Ovary (tissue), 9 donors: ENCODE results near the gene TOMM6. TPM values are rescaled to one million over a fixed set of nuclear protein-coding genes. Genes with fewer than 3 reads are reported as not detected.

Experiments
- DNase-seq, 5 donors: peaks; one replicate each; pipeline ENCODE4 v3.0.0-alpha.2; 2019 to 2020
- H3K27ac ChIP-seq, 2 donors: fragments of 200-600 bp; one replicate each; pipeline versions ENCODE4 v1.5.1 to v1.8.0; 2019 to 2022
- H3K27me3 ChIP-seq: fragments of 200-600 bp; one replicate; pipeline ENCODE4 v1.8.0; 2022
- H3K36me3 ChIP-seq: fragments of 200-600 bp; sonication (generic); one replicate; pipeline ENCODE4 v1.5.1; 2019
- H3K4me1 ChIP-seq: one replicate; pipeline ENCODE4 v1.8.1; 2013; ENCODE audit warnings: mild to moderate bottlenecking, moderate library complexity; ENCODE audit not compliant: insufficient read depth
- H3K4me3 ChIP-seq: fragments of 200-600 bp; sonication (generic); one replicate; pipeline ENCODE4 v1.5.1; 2017
- H3K9me3 ChIP-seq, 2 donors: fragments of 200-600 bp in 1 of 2; sonication (generic) in 1 of 2; one replicate each; pipeline versions ENCODE4 v1.5.1 to v1.8.1; 2013 to 2019; ENCODE audit warnings: mild to moderate bottlenecking in 1 of 2, moderate library complexity in 1 of 2
- EP300 ChIP-seq: sonication (generic); formaldehyde crosslinking; IDR thresholded peaks from one replicate; pipeline ENCODE4 v1.6.1; 2017; ENCODE audit warnings: antibody characterized with exemption
- POLR2A ChIP-seq: fragments of 450-650 bp; IDR thresholded peaks from one replicate; pipeline ENCODE4 v1.6.1; 2017; ENCODE audit warnings: antibody characterized with exemption, mild to moderate bottlenecking, moderate library complexity
- WGBS, 3 donors: extraction: QIAGEN DNeasy Blood & Tissue Kit in 1 of 3; methylation state at CpG; one replicate each; pipeline versions ENCODE4 v1.1.5 to v1.1.7; 2013 to 2017; 5-methylcytosine and 5-hydroxymethylcytosine counted together
- intact Hi-C, 4 donors: fragments of 100-400 bp; cut with DNase I; formaldehyde crosslinking; loops; one replicate each; pipeline versions ENCODE4 v1.11.0 to v1.15.1; 2022 to 2023
- polyA plus RNA-seq, 2 donors: library from polyadenylated mRNA; stranded (reverse); fragments of 200-250 nt in 1 of 2; fragments of 350-450 nt in 1 of 2; fragmentation: Illumina TruSeq in 1 of 2; extraction: RNeasy Lipid Tissue Mini Kit (QIAGEN cat#74804) in 1 of 2; gene quantifications; one replicate each; pipeline ENCODE4 v1.2.3, GENCODE V29; 2013 to 2014
- total RNA-seq, 7 donors: library from RNA; depleted of rRNA in 2 of 7; stranded (reverse); fragments of >200 nt in 2 of 7; fragmentation: NEBNext Ultra II Directional in 3 of 7; extraction: Animal tissue kit (Norgen Biotek cat#: 25700) in 3 of 7; gene quantifications; one replicate each; pipeline versions ENCODE4 v1.1.0 to v1.2.4, GENCODE V29; 2016 to 2023
- TF ChIP-seq, protein P1 (sequence below), 3 donors: fragments of 450-650 bp in 2 of 3; fragments of 200-600 bp in 1 of 3; IDR thresholded peaks; one replicate each; pipeline versions ENCODE4 v1.5.1 to v1.8.0; 2016 to 2022; ENCODE audit warnings: antibody characterized with exemption in 3 of 3, mild to moderate bottlenecking in 1 of 3
- donor health status: DM: no; HTN: no; CAD: no; lungs with moderate emphysema.
- donor health status: DM: no; HTN: no; CAD: no.
- donor health status: Bipolar disorder and iron deficiency.
- donor health status: DM: yes; HTN: yes; CAD: no.
- donor health status: DM: no; HTN: no; CAD: no.
- donor health status: DM: yes; HTN: yes; CAD: no.

TOMM6 gene
- total and polyA plus RNA-seq, 9 donors = 105 to 244 (median 153) TPM

DNA sequence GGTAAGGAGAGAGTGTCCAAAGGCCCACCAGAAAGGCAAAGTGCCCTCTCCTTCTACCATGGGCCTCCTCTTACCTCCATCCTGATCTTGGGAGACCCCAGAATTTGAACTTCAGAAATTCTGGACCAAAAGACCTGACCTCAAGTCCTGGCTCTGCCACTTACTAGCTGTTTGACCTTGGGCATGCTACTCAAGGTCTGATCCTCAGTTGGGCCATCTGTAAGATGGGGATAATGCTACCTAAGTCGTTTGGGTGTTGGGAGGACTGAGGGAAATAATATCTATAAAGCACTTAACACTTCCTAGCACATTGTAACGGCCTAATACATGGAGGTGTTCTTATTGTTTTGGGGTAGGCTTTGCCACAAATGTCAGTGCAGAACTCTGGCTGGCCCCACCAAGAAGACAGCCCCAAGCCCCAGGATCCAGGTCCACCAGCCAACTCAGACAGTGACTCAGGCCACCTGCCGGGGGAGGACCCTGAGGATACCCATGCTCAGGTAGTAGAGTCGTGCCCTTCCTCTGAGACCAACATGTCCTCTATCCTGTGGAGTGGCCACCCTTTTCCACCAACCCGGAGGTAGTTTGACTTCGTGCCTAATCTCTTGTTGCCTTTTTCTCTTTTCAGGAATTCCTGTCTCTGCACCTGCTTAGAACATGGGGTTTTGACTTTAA lies 4.3 kb upstream of the TOMM6 start:
- 67 to 82% (median 76%) methylated on average over 6 of the region's 6 CpGs for WGBS, 3 donors
- Histone ChIP-seq H3K36me3 (no peaks in the 10 kb centered on the region), H3K27ac (no peak overlapping the region), H3K9me3 (no peaks in the 10 kb centered on the region), H3K27me3 (no peaks in the 10 kb centered on the region), H3K4me3 (no peak overlapping the region), H3K4me1 (peaks cover 6% of the 10 kb centered on the region)
- TF ChIP-seq EP300 = no peak
- TF ChIP-seq, protein P1, sequence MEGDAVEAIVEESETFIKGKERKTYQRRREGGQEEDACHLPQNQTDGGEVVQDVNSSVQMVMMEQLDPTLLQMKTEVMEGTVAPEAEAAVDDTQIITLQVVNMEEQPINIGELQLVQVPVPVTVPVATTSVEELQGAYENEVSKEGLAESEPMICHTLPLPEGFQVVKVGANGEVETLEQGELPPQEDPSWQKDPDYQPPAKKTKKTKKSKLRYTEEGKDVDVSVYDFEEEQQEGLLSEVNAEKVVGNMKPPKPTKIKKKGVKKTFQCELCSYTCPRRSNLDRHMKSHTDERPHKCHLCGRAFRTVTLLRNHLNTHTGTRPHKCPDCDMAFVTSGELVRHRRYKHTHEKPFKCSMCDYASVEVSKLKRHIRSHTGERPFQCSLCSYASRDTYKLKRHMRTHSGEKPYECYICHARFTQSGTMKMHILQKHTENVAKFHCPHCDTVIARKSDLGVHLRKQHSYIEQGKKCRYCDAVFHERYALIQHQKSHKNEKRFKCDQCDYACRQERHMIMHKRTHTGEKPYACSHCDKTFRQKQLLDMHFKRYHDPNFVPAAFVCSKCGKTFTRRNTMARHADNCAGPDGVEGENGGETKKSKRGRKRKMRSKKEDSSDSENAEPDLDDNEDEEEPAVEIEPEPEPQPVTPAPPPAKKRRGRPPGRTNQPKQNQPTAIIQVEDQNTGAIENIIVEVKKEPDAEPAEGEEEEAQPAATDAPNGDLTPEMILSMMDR (IDR thresholded peaks at IDR 0.05) = no peak
- TF ChIP-seq POLR2A = no peak
- no peak for DNase-seq
- intact Hi-C loops = loop anchor here in 2 of 4 donors (5.0 to 10.0 kb wide), 3 partner anchors 142 to 259 kb away; partner anchors contain the start of genes BYSL (in 1 of the 2) and MED20 (in 1 of the 2)

DNA sequence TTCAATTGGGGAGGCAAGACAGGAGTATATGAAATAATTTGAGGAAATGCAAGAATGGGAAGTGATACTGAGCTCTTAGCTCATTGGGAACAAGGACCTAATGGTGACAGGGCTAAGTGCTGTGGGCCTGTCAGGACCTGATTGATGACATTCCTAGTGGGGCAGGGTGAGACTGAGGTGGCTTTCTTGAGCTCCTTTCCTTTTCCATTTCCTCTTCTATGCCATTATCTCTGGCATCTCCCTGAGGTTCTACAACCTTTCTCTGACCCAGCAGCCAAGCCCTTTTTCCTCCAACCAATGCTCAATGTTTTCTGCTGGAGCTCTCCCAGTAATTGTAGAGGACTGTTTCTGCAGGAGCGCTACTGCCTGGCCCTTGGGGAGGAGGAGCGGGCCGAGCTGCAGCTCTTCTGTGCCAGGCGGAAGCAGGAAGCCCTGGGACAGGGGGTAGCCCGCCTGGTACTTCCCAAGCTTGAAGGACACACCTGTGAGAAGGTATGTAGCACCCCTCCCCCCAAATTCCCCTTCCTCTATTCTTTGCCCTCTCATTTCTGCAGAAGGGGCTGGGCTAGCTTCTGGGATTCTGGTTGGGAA lies 2.8 kb upstream of the TOMM6 start:
- TF ChIP-seq POLR2A (no peak), EP300 (no peak)
- TF ChIP-seq, protein P1 (IDR thresholded peaks at IDR 0.05) = no peak
- no peaks in the 10 kb centered on the region for H3K36me3 ChIP-seq
- H3K27ac ChIP-seq = no peak overlapping the region
- no peak overlapping the region for H3K4me3 ChIP-seq
- DNase-seq = no peak
- H3K4me1 ChIP-seq = peaks cover 8% of the 10 kb centered on the region
- 75 to 88% (median 83%) methylated on average over 5 of the region's 5 CpGs for WGBS, 3 donors
- intact Hi-C loops = loop anchor here (5.0 to 10.0 kb wide), 6 partner anchors 138 to 1108 kb away; partner anchors contain the start of genes BYSL (in 2 of the 4) and MED20 (in 2 of the 4)
- H3K9me3 ChIP-seq = no peaks in the 10 kb centered on the region
- H3K27me3 ChIP-seq = no peaks in the 10 kb centered on the region

DNA sequence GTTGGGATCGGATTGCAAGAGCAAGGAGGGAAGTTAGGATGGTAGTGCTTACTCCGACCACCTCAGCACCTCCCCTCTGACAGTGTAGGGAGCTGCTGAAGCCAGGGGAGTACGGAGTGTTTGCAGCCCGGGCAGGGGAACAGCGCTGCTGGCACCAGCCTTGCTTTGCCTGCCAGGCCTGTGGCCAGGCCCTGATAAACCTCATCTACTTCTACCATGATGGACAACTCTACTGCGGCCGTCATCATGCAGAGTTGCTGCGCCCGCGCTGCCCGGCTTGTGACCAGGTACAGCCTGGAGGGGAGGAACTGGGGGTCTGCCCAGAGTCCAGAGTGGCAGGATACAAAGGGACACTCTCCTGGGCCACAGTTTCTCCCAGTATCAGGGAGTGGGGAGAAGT lies 2.2 kb upstream of the TOMM6 start:
- H3K36me3 ChIP-seq = no peaks in the 10 kb centered on the region
- H3K9me3 ChIP-seq = no peaks in the 10 kb centered on the region
- intact Hi-C loops = loop anchor here (5.0 to 10.0 kb wide), 5 partner anchors 137 to 1107 kb away; partner anchors contain the start of genes BYSL (in 2 of the 4) and MED20 (in 2 of the 4)
- peaks cover 8% of the 10 kb centered on the region for H3K4me1 ChIP-seq
- H3K27me3 ChIP-seq = no peaks in the 10 kb centered on the region
- no peak overlapping the region for H3K4me3 ChIP-seq
- no peak for TF ChIP-seq EP300
- no peak for TF ChIP-seq POLR2A
- TF ChIP-seq, protein P1 (IDR thresholded peaks at IDR 0.05) = no peak
- WGBS, 3 donors = 84 to 89% (median 88%) methylated on average over 11 of the region's 11 CpGs
- peak in 2 of 5 donors; percentile 34 to 43 for DNase-seq
- no peak overlapping the region for H3K27ac ChIP-seq

DNA sequence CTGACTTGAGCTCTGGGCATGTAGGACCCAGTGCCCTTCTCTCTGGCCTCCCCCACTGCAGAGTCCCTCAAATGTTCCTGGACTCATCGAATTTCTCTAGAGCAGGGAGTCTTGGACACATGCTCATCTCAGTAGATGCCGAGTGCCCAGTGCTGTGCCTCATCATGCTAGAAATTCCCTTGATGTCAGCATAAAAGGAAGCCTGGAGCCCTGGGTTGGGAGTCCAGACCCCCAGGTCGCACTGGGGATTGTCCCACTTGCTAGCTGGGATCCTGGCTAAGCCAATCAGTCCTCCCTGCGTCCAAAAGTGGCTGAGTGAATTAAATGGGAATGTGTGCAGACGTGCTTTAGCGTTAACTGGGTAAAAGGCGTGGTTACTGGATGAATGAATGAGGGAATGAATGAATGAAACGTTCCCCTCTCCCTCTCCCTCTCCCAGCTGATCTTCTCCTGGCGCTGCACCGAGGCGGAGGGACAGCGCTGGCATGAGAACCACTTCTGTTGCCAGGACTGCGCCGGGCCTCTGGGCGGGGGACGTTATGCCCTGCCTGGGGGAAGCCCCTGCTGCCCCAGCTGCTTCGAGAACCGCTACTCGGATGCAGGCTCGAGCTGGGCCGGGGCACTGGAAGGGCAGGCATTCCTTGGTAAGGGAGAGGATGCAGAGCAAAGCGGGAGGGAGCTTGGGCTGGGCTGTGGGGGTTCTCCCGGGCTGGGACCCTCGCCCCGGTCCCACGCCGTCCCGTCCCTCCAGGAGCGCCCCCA lies 1.6 kb upstream of the TOMM6 start:
- Histone ChIP-seq H3K36me3 (no peaks in the 10 kb centered on the region), H3K4me1 (peaks cover 7% of the 10 kb centered on the region), H3K9me3 (no peaks in the 10 kb centered on the region), H3K27me3 (no peaks in the 10 kb centered on the region), H3K27ac (peak overlapping the region in 1 of 2 donors; percentile 92), H3K4me3 (peak overlapping the region; percentile 67)
- whole genome bisulfite sequencing, 3 donors = 11 to 19% (median 12%) methylated on average over 19 to 29 of the region's 29 CpGs
- DNase-seq = peak in 1 of 5 donors; percentile 59
- no peak for TF ChIP-seq EP300
- TF ChIP-seq POLR2A = no peak
- TF ChIP-seq, protein P1 (IDR thresholded peaks at IDR 0.05) = no peak
- intact Hi-C loops = loop anchor here (2.0 to 10.0 kb wide), 6 partner anchors 136 to 1106 kb away; partner anchors contain the start of genes BYSL (in 2 of the 4) and MED20 (in 2 of the 4)
